Measurements from ENCODE around the gene TAF1L.
"Not testable (repeated sequence)": the region's sequence is repeated elsewhere in the genome, so short reads cannot be mapped to it uniquely, and the experiment has no call there.

TAF1L gene

DNA sequence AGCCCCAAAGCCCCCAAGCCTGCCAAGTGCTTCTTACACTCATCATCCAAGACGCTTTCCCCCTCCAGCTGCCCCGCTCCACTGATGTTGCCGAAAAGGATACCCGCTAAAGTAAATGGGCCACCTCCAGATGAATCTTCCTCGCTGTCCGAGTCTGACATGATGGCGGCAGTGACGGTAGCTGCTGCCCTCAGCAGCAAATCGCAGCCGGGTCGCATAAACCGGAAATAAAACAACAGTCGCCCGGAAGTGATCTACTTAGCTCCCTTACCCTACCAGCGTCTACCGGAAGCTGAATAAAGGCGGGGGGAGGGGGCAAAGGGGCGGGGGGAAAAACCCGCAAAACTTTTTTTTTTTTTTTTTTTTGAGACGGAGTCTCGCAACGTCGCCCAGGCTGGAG lies at the start of gene TAF1L:
Gene TAF1L, minus strand, starts transcription at position 308 of the 400 bp plus-strand sequence. Its CDS starts 90 bp downstream, at position 218.
- Histone ChIP-seq H3K27me3 (no peaks in the 10 kb centered on the region), H3K4me2 (no peak within 1 kb of the TSS), H3K36me3 (no peaks in the 10 kb centered on the region), H3K4me1 (no peaks in the 10 kb centered on the region), H4K20me1 (no peaks in the 10 kb centered on the region), H3K9ac (no peak within 1 kb of the TSS), H3K27ac (no peak within 1 kb of the TSS), H3K9me3 (no peaks in the 10 kb centered on the region), H3K4me3 (no peak within 1 kb of the TSS)
- TF ChIP-seq Cebpa-rat (IDR thresholded peaks at IDR 0.05): no peak

- H4K20me1 ChIP-seq: no peaks in the 10 kb centered on the region
- no peak overlapping the region for H3K4me3 ChIP-seq
- H3K4me1 ChIP-seq: no peaks in the 10 kb centered on the region
- H3K27me3 ChIP-seq: no peaks in the 10 kb centered on the region
- H3K9ac ChIP-seq: no peak overlapping the region
- no peak overlapping the region for H3K27ac ChIP-seq
- no peak overlapping the region for H3K4me2 ChIP-seq
- H3K9me3 ChIP-seq: peaks cover 14% of the 10 kb centered on the region
- no peaks in the 10 kb centered on the region for H3K36me3 ChIP-seq
- no peak for TF ChIP-seq Cebpa-rat (IDR thresholded peaks at IDR 0.05)
These were observed 46.3 kb upstream of the TAF1L start for GRCh38 chr9:32681751-32682150.

DNA sequence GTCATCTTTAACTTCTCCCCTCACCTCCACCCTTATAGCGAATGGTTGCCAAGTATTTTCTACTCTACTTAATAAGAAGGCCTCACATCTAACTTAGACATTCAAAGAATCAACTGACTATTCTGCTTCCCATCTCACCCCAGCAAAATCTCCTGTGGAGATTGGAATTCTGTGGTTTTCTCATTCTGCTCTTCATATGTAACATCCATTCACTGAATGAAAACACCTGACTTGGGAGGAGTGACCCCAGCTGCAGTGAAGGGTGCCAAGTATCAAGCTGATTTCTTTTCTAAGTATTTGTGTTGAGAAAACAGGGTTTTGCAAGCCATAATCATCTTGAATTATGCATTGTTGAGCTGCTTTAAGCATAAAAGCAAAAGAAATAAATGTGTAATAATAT lies 42.5 kb upstream of the TAF1L start:
- H3K4me3 ChIP-seq: no peak overlapping the region
- H3K9ac ChIP-seq: no peak overlapping the region
- no peaks in the 10 kb centered on the region for H3K27me3 ChIP-seq
- H3K36me3 ChIP-seq: no peaks in the 10 kb centered on the region
- H4K20me1 ChIP-seq: no peaks in the 10 kb centered on the region
- no peaks in the 10 kb centered on the region for H3K4me1 ChIP-seq
- 0 out of 2 replicates have a peak, but pooled peaks cover 6% of the 10 kb centered on the region for H3K9me3 ChIP-seq
- no peak overlapping the region for H3K27ac ChIP-seq
- H3K4me2 ChIP-seq: no peak overlapping the region
- TF ChIP-seq Cebpa-rat (IDR thresholded peaks at IDR 0.05): no peak

GRCh38 chr9:32672469-32672868 lies 37.0 kb upstream of the TAF1L start:
- Histone ChIP-seq H4K20me1 (no peaks in the 10 kb centered on the region), H3K9ac (no peak overlapping the region), H3K4me3 (no peak overlapping the region), H3K27ac (no peak overlapping the region), H3K4me2 (no peak overlapping the region), H3K27me3 (no peaks in the 10 kb centered on the region), H3K36me3 (no peaks in the 10 kb centered on the region), H3K9me3 (no peaks in the 10 kb centered on the region), H3K4me1 (no peaks in the 10 kb centered on the region)
- TF ChIP-seq Cebpa-rat (IDR thresholded peaks at IDR 0.05): no peak

- no peak overlapping the region for H3K4me2 ChIP-seq
- no peak overlapping the region for H3K4me3 ChIP-seq
- H3K36me3 ChIP-seq: no peaks in the 10 kb centered on the region
- H3K27me3 ChIP-seq: no peaks in the 10 kb centered on the region
- H4K20me1 ChIP-seq: no peaks in the 10 kb centered on the region
- no peak for TF ChIP-seq Cebpa-rat (IDR thresholded peaks at IDR 0.05)
- H3K27ac ChIP-seq: no peak overlapping the region
- no peaks in the 10 kb centered on the region for H3K4me1 ChIP-seq
- no peaks in the 10 kb centered on the region for H3K9me3 ChIP-seq
- no peak overlapping the region for H3K9ac ChIP-seq
These were observed 35.9 kb upstream of the TAF1L start for GRCh38 chr9:32671333-32671732.

- H3K4me2 ChIP-seq: no peak overlapping the region
- no peaks in the 10 kb centered on the region for H3K4me1 ChIP-seq
- H3K27ac ChIP-seq: no peak overlapping the region
- no peak overlapping the region for H3K9ac ChIP-seq
- no peaks in the 10 kb centered on the region for H4K20me1 ChIP-seq
- H3K36me3 ChIP-seq: no peaks in the 10 kb centered on the region
- peaks cover 18% of the 10 kb centered on the region for H3K9me3 ChIP-seq
- H3K4me3 ChIP-seq: no peak overlapping the region
- no peaks in the 10 kb centered on the region for H3K27me3 ChIP-seq
- TF ChIP-seq Cebpa-rat (IDR thresholded peaks at IDR 0.05): no peak
These were observed 29.6 kb upstream of the TAF1L start for GRCh38 chr9:32665101-32665500.

GRCh38 chr9:32663741-32664140 lies 28.3 kb upstream of the TAF1L start:
- Histone ChIP-seq H4K20me1 (no peaks in the 10 kb centered on the region), H3K27me3 (no peaks in the 10 kb centered on the region), H3K4me1 (no peaks in the 10 kb centered on the region), H3K4me3 (no peak overlapping the region), H3K27ac (no peak overlapping the region), H3K36me3 (no peaks in the 10 kb centered on the region), H3K9me3 (peaks cover 21% of the 10 kb centered on the region), H3K9ac (no peak overlapping the region), H3K4me2 (no peak overlapping the region)
- no peak for TF ChIP-seq Cebpa-rat (IDR thresholded peaks at IDR 0.05)

- peaks cover 4% of the 10 kb centered on the region; the same call in 1 of the 2 replicates for H3K9me3 ChIP-seq
- TF ChIP-seq Cebpa-rat (IDR thresholded peaks at IDR 0.05): no peak
- H3K36me3 ChIP-seq: no peaks in the 10 kb centered on the region
- no peaks in the 10 kb centered on the region for H3K4me1 ChIP-seq
- H3K4me2 ChIP-seq: no peak overlapping the region
- H3K9ac ChIP-seq: no peak overlapping the region
- no peaks in the 10 kb centered on the region for H4K20me1 ChIP-seq
- H3K27me3 ChIP-seq: no peaks in the 10 kb centered on the region
- no peak overlapping the region for H3K4me3 ChIP-seq
- H3K27ac ChIP-seq: no peak overlapping the region
These were observed 12.2 kb upstream of the TAF1L start for GRCh38 chr9:32647671-32648070.

DNA sequence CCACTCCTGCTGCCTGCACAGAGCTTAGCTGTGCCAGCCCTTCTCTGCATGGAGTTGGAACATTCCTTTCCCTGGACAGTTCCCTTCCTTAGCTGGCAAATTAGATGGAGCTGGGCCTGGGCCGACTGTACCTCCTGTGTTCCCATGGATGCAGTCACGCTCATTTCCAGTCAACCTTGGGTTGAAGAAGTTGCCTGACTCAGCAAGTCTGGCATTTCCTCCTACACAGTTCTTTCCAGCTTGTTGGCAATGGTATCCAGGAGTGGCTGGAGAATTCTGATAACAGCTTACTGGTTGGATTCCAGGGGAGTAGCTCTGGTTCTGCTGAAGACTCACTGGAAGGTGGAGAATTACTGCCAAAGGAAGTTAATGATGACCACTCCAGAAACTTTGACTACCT lies 9.2 kb upstream of the TAF1L start:
- H3K4me3 ChIP-seq: no peak overlapping the region
- no peak overlapping the region for H3K4me2 ChIP-seq
- H3K4me1 ChIP-seq: no peaks in the 10 kb centered on the region
- H3K27me3 ChIP-seq: no peaks in the 10 kb centered on the region
- peaks cover 4% of the 10 kb centered on the region; the same call in 1 of the 2 replicates for H3K9me3 ChIP-seq
- no peak for TF ChIP-seq Cebpa-rat (IDR thresholded peaks at IDR 0.05)
- H3K9ac ChIP-seq: no peak overlapping the region
- H3K27ac ChIP-seq: no peak overlapping the region
- H3K36me3 ChIP-seq: no peaks in the 10 kb centered on the region
- H4K20me1 ChIP-seq: no peaks in the 10 kb centered on the region

DNA sequence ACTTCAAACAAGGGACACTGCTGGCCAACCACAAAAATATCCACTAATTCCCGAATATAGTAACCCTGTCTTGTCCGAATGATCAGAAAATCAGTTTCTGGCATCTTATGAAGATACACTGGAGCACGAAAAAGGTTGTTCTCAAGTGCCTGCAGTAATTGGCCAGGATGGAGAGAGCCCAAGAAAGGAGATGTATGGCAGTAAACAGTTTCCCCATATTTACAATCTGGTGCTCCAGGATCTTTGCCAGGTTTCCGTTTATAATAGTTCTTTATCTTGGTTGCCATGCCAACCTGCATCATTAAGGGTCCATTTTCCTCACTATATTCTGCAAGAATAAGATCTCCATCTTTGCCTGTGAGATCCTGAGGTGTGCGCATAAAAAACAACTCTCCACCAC lies 2.3 kb downstream of the TAF1L start:
- H3K4me1 ChIP-seq, H3K9ac ChIP-seq, H3K36me3 ChIP-seq, H3K4me2 ChIP-seq, H3K27me3 ChIP-seq, H4K20me1 ChIP-seq, H3K27ac ChIP-seq, H3K9me3 ChIP-seq, H3K4me3 ChIP-seq: not testable (repeated sequence)

DNA sequence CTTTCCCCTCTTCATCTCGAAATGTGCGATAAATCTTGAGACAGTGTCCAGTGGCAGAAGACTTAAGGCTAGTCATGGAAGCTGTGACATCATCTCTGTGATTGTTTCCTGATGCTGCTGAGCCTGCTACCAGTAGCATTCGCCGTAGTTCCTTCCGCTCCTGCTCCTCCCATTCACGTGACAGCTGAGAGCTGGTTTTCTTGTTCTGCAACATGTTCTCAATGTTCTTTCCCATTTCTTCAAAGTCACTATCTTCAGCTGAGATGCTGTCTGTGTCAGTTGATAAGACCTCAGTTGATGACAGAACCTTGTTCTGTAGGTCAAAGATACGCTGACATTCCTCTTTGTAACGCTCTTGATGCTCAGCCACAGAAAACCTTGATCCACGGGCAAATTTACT lies 3.5 kb downstream of the TAF1L start:
- Histone ChIP-seq H3K4me1 (no peaks in the 10 kb centered on the region), H3K9ac (no peak overlapping the region), H3K27me3 (no peaks in the 10 kb centered on the region), H3K4me2 (no peak overlapping the region), H3K27ac (no peak overlapping the region), H3K4me3 (no peak overlapping the region), H3K9me3 (no peaks in the 10 kb centered on the region), H4K20me1 (no peaks in the 10 kb centered on the region), H3K36me3 (no peaks in the 10 kb centered on the region)
- TF ChIP-seq Cebpa-rat (IDR thresholded peaks at IDR 0.05): no peak
